ENCODE measurements around the gene CTSA. TPM values are rescaled to one million over a fixed set of nuclear protein-coding genes. Genes with fewer than 3 reads are reported as not detected.

Gene CTSA
- total RNA-seq = 100 to 1,000 TPM in 1 of 3 donors, 10 to 100 TPM in 2; 42.0 to 136 (median 55.6) TPM

GRCh38 chr20:45890985-45891983 lies at the start of gene CTSA, which contains the start of gene NEURL2:
TSS of gene CTSA (plus strand) at chr20:45891335. CDS start at chr20:45891569, 234 bp downstream.
TSS of gene NEURL2 (minus strand) at chr20:45891208. CDS start at chr20:45890991, 217 bp downstream.
- intact Hi-C loops (cut with DNase I; ENCODE audit: low total_unique reads) = no loop called here
- no peaks in the 10 kb centered on the region for H3K36me3 ChIP-seq
- H3K4me1 ChIP-seq = peaks cover 4 to 11% of the 10 kb centered on the region in 2 donors
- peak within 1 kb of the TSS; percentile 79 to 93 for H3K27ac ChIP-seq
- peak within 1 kb of the TSS; percentile 81 to 90 (median 86) for H3K4me3 ChIP-seq
- TF ChIP-seq CTCF (IDR thresholded peaks at IDR 0.05) (peak in 1 of 3 donors; percentile 17), POLR2A (IDR thresholded peaks at IDR 0.05) (no peak), POLR2AphosphoS5 (IDR thresholded peaks at IDR 0.05) (peak; percentile 88 to 97 (median 96))
- DNase-seq (ENCODE audit: low spot score in 2 of 2) = peak; percentile 87 to 93
- H3K27me3 ChIP-seq = no peaks in the 10 kb centered on the region
- H3K9me3 ChIP-seq = no peaks in the 10 kb centered on the region

- peaks cover 4% of the 10 kb centered on the region for H3K36me3 ChIP-seq
- DNase-seq (ENCODE audit: low spot score in 2 of 2) = no peak
- no peaks in the 10 kb centered on the region for H3K9me3 ChIP-seq
- no peak for TF ChIP-seq POLR2AphosphoS5 (IDR thresholded peaks at IDR 0.05)
- TF ChIP-seq CTCF (IDR thresholded peaks at IDR 0.05) = no peak
- no peak for TF ChIP-seq POLR2A (IDR thresholded peaks at IDR 0.05)
- H3K27ac ChIP-seq = peak overlapping the region in 1 of 2 donors; percentile 63
- intact Hi-C loops (cut with DNase I; ENCODE audit: low total_unique reads) = no loop called here
- no peaks in the 10 kb centered on the region for H3K27me3 ChIP-seq
- no peak overlapping the region for H3K4me3 ChIP-seq
- no peaks in the 10 kb centered on the region for H3K4me1 ChIP-seq
Observed at GRCh38 chr20:45841407-45842129, 49.6 kb upstream of the CTSA start.

- H3K27ac ChIP-seq = peak overlapping the region; percentile 6 to 63
- H3K36me3 ChIP-seq = peaks cover 4% of the 10 kb centered on the region
Observed at GRCh38 chr20:45842169-45842812, 48.8 kb upstream of the CTSA start.

GRCh38 chr20:45843506-45843905 lies 47.6 kb upstream of the CTSA start:
- no peak for TF ChIP-seq POLR2A (IDR thresholded peaks at IDR 0.05)
- TF ChIP-seq CTCF (IDR thresholded peaks at IDR 0.05) = no peak
- TF ChIP-seq POLR2AphosphoS5 (IDR thresholded peaks at IDR 0.05) = no peak
- Histone ChIP-seq H3K4me1 (no peaks in the 10 kb centered on the region), H3K36me3 (peaks cover 4% of the 10 kb centered on the region), H3K27me3 (no peaks in the 10 kb centered on the region), H3K4me3 (no peak overlapping the region), H3K27ac (no peak overlapping the region), H3K9me3 (no peaks in the 10 kb centered on the region)
- DNase-seq (ENCODE audit: low spot score in 2 of 2) = no peak
- intact Hi-C loops (cut with DNase I; ENCODE audit: low total_unique reads) = no loop called here

More at GRCh38 chr20:45842169-45842812, 48.8 kb upstream of the CTSA start:
- no peaks in the 10 kb centered on the region for H3K4me1 ChIP-seq
- H3K27me3 ChIP-seq = no peaks in the 10 kb centered on the region
- H3K4me3 ChIP-seq = no peak overlapping the region
- no peaks in the 10 kb centered on the region for H3K9me3 ChIP-seq
- no peak for DNase-seq (ENCODE audit: low spot score in 2 of 2)
- intact Hi-C loops (cut with DNase I; ENCODE audit: low total_unique reads) = no loop called here
- TF ChIP-seq POLR2A (IDR thresholded peaks at IDR 0.05) (no peak), POLR2AphosphoS5 (IDR thresholded peaks at IDR 0.05) (no peak), CTCF (IDR thresholded peaks at IDR 0.05) (no peak)
